Activated CD8-positive, alpha-beta memory T cell treated with anti-CD3 and anti-CD28 coated beads, Interleukin-2, amount 50 U/mL, for 1 hour (primary cell): Measurements from ENCODE around the gene CRIP1.

ENCODE experiments used
- DNase-seq: peaks from one replicate; pipeline ENCODE4 v3.0.0-alpha.2; 2020; ENCODE audit errors: extremely low read depth

The CRIP1 gene

DNA sequence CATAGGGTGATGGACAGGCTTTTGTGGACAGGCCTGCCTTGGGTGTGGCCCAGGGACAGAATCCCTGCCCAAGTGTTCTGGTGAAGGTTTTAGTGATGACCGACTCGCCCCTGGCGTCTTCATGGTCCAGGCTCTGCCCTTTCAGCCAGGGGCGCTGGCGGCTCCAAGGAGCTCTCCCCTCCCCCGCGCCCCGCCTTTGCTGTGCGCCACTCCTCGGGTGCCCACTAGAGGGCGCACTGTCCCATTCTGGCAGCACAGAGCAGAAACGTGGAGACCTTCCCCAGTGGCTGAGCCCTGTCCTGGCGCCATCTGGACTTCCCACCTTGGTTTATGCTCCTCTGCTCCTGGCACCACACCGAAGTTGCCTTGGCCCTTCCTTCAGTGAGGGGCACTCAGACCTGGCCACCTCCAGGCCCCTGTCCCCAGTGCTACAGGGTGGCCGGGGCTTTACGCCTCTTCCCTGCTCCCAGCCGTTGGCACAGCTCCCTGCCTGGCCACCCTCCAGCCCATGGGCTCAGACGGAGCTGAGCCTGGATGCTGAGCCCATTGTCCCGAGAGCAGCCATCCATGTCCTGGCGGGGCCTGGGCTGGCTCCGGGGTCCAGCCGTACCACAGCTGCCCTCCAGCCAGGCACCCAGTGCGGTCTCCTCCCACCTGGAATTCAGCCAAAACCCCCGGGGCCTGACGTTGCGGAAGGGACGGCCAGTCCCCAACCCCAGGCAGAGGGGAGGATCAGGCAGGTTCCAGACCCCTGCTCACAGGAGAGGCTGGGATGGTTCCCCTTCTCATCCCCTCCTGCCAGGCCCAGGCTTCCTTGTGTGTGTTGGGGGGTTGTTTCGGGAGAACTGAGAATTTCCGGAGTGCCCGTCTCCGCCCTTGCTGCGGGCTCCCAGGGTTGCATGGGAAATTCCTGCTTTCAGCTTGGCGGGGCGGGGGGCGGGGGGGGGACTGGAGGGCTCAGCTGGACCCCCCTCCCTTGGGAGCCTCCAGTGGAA is 5.6 kb upstream of the CRIP1 start:
- peak; percentile 80 for DNase-seq

DNA sequence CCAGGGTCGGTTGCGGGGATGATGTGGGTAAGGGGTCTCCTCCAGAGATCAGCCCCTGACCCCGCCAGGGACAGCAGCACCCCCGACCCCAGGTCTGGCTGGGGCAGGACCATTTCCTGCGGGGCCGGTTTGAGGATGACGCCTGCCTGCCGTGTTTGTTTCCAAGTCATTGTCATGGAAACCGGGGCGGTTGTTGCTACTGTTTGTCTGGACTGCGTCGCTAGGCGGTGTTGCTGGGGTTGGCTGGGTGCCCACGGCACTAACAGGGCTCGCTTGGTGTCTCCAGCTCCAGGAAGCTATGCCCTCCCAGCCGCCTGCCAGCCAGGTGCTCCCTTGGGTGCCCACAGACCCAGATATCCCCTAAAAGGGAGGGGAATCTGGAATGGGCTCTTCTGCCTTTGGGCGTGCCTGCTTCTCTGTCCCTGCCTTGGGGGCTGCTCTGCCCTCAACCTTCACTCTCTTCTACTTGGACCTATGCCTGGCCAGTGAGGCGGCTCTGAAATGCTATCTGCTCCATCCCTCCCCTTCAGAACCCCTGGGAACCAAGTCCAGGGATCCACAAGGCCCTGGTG is 4.7 kb upstream of the CRIP1 start:
- DNase-seq, result peak; percentile 99

DNA sequence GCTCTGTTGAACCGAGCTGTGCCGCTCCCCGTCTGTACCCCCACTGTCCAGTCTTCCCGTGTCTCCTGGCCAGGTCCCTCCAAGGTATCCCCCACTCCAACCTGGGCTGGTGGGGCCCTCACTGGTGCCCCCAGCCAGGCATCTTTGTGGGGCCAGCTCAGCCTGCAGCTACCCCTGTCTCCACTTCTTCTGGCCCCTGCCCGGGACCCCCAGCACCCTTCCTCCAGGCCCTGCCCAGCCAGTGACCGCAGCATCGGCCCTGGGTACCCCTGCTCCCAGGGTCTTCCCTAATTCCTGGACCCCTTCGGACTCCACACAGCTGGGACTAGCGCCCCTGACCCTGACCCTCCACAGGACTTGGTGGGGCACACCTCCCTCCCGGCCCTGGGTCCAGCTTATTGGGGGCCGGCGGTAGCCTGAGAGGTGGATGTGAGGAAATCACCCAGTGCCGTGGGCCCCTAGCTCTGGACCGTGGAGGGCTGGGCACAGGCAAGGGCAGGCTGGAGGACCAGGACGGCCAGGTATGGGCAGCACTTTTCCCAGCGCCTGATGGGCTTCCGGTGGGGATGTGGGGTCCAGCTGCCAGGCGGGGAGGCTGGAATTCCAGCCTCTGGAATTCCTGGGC is 4.1 kb upstream of the CRIP1 start:
- DNase-seq, result no peak

DNA sequence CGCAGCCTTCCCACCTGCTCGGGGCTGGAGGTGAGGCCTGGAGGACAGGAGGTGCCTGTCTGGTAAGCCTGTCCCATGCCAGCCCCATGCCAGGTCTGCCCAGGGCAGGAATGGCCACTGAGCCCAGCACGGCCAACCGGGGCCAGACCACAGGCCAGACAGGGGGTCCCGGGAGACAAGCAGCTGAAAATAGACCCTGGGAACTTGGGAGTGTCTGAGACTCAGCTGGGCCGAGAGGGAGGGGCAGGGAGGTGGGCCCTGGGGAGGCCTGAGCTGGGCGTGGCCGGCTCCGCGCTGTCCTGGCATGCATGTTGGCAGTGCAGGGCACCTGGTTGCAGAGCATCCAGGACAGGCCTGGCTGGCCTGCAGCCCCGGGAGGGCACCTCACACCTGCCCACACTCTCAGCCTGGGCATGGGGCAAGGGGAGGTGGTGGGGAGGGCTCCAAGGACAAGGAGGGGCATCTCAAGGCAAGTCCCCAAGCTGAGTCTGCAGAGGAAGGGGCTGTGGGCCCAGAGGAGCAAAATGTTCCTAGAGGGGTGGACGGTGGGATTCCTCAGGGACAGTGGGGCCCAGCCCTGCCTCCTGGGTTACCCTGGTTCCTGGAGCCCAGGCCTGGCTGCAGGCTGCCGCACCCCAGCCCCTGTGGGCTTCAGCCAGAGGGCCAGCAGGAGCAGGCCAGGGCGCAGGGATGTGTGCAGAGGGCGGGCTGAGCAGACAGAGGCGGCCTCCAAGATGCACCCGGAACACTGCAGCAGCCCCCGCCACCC is 3.2 kb upstream of the CRIP1 start:
- DNase-seq, result no peak

DNA sequence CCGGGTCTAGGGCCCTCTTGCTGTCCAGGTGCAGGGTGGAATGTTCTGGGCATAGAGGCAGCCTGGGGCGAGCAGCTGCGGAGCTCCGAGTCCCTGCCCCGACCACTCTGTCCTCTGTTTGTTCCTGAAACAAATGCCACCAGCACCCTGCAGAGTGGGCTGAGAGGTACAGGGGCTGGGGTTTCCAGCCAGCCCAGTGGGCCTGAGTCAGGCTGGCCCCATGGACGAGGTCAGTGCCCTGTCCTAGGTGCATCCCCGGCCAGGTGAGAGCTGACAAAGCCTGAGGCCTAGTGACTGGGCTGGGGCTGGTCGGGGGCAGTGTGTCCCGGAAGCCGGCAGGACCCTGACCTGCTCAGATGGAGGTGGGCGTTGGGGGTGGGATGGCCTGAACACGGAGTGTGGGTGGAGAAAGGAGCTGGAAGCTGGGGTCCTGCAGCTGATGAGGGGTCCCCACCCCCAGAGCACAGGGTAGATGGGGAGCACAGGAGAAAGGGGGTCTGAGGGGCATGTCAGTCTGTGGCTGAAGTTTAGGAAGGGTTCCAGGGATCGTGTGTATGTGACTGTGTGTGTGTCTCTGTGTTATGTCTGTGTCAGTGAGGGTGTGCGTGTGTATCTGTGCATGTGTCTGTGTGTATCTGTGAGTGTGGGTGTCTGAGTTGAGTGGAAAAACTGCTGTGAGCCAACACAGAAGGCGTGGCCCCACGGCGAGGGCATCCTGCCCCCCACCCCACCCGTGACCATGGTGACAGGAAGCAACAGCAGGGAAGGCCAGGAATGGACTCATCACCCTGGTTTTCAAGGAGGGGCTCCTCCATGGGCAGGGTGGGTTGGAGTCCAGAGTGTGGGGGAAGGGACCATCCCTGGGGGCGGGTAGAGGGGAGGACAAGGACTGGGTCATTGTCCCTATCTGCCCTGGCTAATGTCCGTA is 2.4 kb upstream of the CRIP1 start:
- peak; percentile 61 for DNase-seq

DNA sequence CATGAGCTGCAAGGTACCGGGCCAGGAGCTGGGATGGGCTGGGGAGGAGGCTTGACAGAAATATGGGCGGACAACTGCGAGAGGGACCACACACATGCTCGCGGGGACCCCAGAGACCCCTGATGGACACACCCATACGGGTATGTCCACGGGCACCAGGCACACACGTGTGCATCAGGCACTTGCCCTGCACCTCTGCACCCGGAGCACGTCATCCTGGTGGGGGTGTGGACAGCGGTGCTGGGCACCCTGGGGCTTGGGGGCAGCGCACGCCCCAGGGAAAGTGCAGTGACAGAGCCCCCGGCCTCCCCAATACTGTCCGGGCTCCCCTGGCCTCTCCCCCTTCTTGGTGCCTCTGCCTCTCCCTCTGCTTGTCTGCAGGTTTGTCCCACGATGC is 1.7 kb upstream of the CRIP1 start:
- DNase-seq, result no peak

DNA sequence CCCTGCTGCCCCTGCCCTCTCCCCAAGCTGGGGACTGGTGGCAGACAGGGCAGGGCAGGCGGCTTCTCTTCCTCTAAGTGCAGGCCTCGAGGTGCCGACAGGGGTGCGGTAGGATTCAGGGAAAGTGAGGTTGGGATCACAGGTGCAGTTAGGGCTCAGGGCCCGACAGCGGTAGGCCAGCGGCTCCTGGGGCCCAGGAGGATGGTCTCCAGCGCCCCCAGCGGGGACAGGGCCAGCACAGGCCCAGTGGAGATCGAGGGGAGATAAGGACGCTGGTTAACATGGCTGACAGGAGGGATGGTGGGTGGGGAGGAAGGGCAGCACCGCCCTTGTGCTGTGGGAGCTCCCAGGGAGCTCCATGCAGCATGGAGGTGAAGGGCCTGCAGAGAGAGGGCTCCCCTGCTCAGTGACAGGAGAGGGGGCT is 935 bp upstream of the CRIP1 start:
- DNase-seq, result no peak

DNA sequence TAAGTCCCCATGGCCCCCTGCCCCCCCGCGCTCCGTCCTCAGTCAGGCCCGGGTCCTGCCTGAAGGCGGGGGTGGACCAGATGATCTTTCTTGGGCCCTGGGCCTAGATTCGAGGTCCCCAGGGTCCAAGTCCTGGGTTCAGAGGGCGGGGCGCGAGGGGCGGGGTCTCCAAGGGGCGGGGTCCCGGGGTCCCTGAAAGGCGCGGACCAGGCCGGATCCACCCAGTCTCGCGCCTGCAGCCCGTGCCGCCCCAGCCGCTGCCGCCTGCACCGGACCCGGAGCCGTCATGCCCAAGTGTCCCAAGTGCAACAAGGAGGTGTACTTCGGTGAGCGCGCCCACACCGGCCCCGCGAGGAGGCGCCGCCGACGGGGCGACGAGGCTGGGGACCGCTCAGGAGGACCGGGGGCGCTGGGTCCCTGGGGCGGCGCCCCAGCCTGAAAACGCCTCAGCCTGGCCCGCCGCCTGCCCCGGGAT is 325 bp downstream of the CRIP1 start:
- no peak for DNase-seq

DNA sequence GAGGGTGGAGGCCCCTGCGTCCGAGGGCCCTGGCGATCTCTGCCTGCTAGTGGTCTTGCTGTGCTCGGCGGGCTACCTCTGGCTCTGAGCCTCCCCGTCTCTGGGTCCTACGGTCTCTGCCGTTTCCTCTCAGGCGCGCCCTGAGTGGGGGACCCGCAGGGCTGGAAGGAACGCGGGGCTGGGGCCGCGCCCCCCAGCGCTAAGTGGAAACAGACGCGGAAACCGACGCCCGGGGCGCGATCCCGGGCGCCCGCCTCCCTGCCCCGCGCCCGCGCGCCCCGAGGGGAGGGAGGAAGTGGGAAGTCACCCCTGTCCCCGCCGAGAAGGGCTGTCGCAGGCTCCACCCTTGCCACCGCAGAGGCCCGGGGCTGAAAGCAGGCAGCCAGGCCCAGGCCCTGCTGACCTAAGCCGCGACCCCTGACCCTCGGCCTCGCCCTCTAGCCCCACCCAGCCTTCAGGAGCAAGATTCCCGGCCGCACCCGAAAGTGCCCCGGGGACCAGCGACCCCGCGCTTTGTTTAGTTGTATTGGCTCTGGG is 831 bp downstream of the CRIP1 start:
- DNase-seq, result no peak

DNA sequence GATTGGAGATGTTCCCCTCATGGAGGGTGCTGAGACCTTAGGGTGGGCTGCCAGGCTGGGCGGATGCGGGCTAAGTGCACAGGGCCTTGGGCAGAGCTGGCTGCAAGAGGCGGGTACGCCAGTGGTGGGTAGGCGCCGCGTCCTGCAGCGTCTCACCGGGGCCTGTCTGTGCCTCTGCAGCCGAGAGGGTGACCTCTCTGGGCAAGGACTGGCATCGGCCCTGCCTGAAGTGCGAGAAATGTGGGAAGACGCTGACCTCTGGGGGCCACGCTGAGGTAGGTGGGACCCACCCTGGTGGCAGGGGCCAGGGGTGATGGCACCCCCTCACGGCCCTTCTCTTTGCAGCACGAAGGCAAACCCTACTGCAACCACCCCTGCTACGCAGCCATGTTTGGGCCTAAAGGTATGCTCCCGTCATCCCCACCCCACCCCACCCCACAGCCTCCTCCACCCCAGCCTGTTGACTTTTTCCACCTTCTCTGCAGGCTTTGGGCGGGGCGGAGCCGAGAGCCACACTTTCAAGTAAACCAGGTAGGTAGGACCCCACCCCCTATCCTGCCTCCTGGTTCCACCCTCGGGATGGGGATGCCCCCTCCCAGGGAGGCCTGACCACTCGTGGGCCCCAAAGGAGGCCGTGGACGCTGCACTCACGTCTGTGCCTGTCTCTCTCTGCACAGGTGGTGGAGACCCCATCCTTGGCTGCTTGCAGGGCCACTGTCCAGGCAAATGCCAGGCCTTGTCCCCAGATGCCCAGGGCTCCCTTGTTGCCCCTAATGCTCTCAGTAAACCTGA is 1.5 kb downstream of the CRIP1 start:
- no peak for DNase-seq

DNA sequence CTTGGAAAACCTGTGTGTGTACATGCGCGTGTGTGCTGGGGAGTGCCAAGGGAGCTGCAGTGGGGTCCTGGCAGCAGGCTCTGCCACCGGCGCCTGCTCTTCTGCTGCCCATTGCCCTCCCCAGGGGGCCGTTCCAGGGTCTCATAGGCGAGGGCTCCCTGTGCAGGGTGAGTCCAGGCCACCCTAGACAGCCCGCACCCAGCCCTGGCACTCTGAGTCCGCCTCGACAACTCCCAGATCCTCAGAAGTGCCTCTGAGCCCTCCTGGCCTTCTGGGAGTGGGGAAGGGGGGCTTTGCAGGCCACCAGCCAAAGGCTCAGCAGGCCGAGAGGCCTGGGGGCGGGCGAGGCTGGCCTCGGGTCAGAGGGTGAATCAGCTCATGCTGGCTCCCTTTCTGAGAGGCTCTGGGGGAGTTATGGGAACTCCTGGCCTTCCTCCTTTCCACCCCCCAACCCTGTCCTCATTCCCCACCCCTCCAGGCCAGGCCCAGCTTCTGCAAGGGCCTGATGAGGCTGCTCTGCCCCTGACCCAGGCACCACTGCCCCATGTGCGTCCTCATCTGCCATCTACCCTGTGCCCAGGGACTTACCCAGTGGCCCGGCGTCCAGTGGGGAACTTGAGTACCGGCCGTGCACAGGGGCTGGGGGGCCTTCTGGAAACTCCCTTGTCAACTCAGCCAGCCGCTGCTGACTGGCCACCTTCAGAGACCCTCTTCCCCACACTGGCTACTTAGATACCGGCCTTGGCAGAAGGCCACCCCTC is 2.3 kb downstream of the CRIP1 start:
- DNase-seq, result no peak

DNA sequence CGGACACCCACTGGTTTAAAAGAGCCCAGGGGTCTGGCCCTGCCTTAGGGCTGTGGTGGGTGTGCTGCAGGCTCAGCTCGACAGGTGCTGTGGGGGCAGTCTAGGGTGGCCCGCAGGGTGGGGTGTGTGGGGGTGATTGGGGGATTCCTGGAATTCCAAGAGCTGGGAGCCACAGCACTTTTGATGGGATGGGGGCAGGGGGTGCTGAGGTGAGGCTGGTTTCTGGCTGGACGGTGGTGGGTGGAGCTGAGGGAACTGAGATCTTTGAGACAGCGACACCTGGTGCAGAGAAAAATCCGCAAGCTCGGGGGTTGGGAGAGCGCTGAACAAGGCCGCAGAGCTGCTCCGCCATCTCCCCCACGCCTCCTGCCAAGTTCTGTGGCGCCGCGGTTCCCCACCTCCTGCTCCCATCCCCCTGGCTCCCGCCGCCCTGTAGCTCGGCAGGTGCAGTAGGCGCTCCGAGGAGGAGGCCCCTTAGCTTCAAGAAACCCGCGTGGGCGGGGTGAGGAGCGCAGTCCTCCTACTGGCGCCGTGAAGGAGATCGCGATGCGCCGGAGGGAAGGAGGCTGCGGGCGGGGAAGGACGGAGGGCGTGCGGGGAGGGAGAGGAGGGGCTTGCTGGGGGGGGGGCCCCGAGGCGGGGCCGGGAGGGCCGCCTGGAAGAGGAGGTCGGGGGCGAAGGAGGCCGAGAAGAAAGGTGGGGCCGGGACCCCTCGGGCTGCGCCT is 3.0 kb downstream of the CRIP1 start:
- peak; percentile 91 for DNase-seq

DNA sequence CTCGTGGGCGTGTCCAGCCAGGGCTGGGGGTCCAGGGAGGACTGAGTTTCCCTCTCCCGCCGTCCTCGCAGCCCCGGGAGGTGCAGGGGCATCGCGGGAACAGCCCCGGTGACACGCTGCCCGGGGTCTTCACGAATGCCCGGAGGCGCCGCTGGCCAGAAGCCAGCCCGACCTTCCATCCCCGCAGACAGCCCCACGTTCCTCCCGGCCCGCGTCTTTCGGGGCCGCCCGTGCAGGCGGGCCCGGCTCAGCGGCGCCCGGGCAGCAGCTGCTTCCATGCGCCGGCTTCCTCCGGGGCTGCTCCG is 3.5 kb downstream of the CRIP1 start:
- no peak for DNase-seq

DNA sequence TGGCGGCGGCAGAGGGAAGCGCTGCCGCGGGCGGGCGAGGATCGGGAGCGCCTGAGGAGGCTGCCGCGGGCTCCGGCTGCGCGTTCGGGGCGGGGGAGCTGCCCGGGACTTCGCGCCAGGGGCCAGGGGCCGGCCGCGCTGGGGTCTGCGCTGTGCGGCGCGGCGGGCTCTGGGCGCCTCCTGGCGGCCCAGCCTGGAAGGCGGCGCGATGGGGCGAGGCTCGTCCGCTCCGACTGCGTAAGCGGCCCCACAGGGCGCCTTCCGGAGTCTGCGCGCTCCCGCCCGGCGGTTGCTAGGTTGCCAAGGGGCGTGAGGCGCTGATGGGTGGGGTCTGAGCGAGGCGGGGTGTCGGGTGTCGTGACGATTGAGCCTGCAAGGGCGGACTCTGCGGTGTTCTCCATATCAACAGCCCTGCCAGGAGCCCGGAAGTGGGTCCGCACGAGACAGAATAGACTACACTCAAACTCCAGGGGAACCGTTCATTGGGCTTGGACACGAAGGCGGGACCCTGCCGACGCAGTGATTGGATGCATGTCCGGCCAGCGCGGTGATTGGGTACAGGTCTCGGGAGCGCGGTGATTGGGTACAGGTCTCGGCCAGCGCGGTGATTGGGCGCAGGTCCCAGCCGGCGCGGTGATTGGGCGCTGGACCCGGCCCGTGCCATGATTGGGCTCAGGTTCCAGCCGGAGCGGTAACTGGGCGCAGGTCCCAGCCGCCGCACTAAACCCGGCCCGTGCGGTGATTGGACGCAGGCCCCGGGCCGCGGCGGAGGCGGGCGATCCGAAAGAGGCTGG is 4.1 kb downstream of the CRIP1 start, which contains the start of gene TEDC1:
Gene TEDC1, plus strand, starts transcription at position 675 of the 794 bp plus-strand sequence. CDS start 130 bp downstream, outside the sequence.
- peak; percentile 99 for DNase-seq

DNA sequence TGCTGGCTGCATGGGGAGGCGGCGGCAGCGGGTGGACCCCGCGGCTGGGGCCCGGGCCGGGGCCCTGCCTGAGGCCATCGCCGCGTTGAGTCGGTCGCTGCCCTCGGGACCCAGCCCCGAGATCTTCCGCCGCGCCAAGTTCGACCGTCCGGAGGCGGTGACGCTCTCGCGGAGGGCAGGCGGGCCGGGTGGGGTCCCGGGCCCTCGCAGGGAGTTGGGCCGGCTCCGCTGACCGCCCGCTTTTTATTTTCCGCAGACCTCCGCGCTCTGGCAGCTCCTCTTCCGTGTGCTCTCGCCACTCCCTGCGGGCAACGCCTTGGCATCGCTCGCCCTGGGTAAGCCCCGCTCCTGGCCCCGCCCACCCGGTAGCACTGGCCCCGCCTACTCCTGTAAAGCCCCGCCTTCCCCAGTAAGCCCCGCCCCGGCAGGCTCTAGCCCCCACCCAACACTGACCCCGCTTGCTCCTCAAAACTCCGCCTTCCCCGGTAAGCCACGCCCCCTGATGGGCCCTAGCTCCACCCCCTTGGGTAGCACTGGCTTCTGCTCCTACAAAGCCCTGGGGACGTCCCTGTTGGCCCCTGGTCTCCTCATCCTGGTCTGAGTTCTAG is 4.8 kb downstream of the CRIP1 start:
- no peak for DNase-seq

DNA sequence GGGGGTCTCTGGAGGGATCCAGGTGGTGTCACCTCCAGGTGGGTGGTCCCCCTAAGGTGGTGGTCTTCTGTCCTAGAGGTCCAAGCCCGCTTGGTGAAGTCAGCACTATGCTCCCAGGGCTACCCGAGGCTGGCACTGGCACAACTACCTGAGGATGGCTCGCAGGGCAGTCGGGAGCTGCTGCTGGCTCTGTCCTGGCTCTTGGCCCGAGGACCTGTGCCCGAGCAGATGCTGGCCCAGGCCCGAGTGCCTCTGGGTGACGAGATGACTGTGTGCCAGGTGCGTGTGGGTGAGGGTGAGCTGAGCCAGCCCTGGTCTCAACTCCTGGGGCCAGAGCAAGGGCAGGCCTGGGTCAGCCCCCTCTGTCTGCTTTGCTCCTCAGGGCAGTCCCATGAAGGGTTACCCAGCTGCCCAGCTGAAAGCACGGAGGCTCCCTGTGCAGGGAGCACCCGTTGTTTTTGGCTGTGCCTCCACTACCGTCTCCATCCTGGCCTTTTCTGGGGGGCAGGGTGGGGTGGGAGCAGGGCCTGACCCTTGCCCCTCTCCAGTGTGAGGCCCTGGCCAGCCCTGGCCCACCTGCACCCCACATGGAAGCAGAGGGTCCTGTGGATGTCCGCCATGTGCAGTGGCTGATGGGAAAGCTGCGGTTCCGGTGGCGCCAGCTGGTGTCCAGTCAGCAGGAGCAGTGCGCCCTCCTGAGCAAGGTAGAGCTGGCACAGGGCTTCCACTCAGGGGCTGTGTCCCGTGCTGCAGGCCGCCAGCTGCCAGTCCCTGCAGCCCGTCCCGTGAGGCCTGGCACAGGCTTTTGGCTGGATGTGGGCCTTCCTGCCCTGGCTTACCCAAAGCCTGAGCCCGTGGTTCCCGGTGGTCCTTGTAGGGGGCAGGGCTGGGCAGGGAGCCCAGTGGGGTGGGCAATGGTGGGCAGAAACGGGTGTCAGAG is 5.6 kb downstream of the CRIP1 start:
- DNase-seq, result no peak
